ENCODE results near the gene LRRC31.

DNA sequence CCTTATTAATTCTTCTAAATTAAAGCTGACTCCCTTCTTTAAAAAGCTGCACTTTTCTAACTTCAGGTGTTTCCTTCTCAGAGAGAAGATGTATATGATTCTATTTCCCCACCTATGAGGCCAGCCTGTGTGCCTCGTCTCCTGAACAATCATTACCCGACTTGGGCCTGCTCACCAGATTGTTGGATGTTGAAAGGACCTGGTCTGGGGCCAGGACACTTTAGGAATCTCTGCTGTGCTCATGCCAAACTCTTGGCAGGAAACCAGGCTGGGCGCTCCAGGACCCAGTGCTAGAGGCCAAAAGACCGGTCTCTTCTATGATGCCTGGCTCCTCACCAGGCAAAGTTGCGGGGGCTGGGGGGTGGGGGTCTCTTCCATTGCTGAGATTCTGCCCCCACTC, 16.9 kb upstream of the LRRC31 start:
- TF ChIP-seq, protein P1, sequence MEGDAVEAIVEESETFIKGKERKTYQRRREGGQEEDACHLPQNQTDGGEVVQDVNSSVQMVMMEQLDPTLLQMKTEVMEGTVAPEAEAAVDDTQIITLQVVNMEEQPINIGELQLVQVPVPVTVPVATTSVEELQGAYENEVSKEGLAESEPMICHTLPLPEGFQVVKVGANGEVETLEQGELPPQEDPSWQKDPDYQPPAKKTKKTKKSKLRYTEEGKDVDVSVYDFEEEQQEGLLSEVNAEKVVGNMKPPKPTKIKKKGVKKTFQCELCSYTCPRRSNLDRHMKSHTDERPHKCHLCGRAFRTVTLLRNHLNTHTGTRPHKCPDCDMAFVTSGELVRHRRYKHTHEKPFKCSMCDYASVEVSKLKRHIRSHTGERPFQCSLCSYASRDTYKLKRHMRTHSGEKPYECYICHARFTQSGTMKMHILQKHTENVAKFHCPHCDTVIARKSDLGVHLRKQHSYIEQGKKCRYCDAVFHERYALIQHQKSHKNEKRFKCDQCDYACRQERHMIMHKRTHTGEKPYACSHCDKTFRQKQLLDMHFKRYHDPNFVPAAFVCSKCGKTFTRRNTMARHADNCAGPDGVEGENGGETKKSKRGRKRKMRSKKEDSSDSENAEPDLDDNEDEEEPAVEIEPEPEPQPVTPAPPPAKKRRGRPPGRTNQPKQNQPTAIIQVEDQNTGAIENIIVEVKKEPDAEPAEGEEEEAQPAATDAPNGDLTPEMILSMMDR (IDR thresholded peaks at IDR 0.05; ENCODE audit: insufficient read depth, low read length, poor library complexity, severe bottlenecking): no peak
- TF ChIP-seq EZH2phosphoT487 (conservative IDR thresholded peaks at IDR 0.05; ENCODE audit: low read length): no peak

Measured in SU-DHL-6 (cell line).